Activated CD4-positive, alpha-beta T cell treated with anti-CD3 and anti-CD28 coated beads, Interleukin-2, amount 10 ng/mL, durations not matched to agents 7 days and 5 days (primary cell): Measurements from ENCODE around the gene CASP12. TPM values are rescaled to one million over a fixed set of nuclear protein-coding genes. Genes with fewer than 3 reads are reported as not detected.

ENCODE experiments used
- CTCF ChIA-PET: fragments of 350-600 bp; sonication (Branson Sonifier 250); formaldehyde crosslinking; loops from one replicate; lab custom pipeline; 2021; ENCODE audit warnings: antibody characterized with exemption; lab: Charles Lee
- POLR2A ChIA-PET: fragments of 350-600 bp; sonication (Branson Sonifier 250); formaldehyde crosslinking; loops from one replicate; lab custom pipeline; 2021; ENCODE audit warnings: antibody characterized with exemption; lab: Charles Lee
- DNase-seq: peaks from one replicate; pipeline ENCODE4 v3.0.0-alpha.2; 2020
- H3K27ac Mint-ChIP-seq: one replicate; pipeline ENCODE4 v1.8.0; 2021; ENCODE audit warnings: mild to moderate bottlenecking, moderate library complexity, mixed read lengths
- H3K27me3 Mint-ChIP-seq: one replicate; pipeline ENCODE4 v1.8.0; 2021; ENCODE audit warnings: mixed read lengths
- H3K36me3 Mint-ChIP-seq: one replicate; pipeline ENCODE4 v1.8.0; 2021; ENCODE audit warnings: low read depth, mixed read lengths
- H3K4me1 Mint-ChIP-seq: one replicate; pipeline ENCODE4 v1.8.0; 2021; ENCODE audit warnings: mixed read lengths
- H3K4me3 Mint-ChIP-seq: one replicate; pipeline ENCODE4 v1.8.0; 2021; ENCODE audit warnings: mild to moderate bottlenecking, moderate library complexity, mixed read lengths
- H3K9me3 Mint-ChIP-seq: one replicate; pipeline ENCODE4 v1.8.0; 2021; ENCODE audit warnings: mixed read lengths
- total RNA-seq, 2 experiments: library from RNA; stranded (reverse); gene quantifications; one replicate each; pipeline ENCODE4 v1.2.3, GENCODE V29; 2021

CASP12 gene
- total RNA-seq, 2 experiments from 2014 or later, result not detected

DNA sequence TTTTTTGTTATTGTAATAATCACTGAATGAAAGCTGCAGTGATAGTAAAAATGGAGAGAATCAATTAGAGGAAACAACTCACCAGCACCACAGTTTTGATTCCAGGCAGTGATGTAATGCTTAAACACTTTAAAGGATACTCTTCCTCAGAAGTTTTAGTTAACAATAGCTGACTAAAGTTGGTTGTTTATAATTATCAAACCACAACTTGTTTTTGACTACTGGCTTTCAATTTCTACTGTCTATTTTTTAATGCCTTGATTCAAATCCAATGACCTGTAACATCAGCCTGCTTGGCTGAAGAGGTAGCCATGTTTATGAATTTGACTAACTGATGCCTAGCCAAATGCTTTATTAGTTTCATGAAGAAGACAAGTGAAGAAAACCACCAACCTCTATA, 18.2 kb upstream of the CASP12 start:
- CTCF ChIA-PET, result interaction anchor here (1.0 kb wide), 1 partner anchor 9 kb away, joined by 3 read pairs; no protein-coding TSS in a partner anchor
- no peak for DNase-seq
- Mint-ChIP-seq H3K4me3 (peak overlapping the region; percentile 84), H3K27ac (peak overlapping the region; percentile 88), H3K9me3 (peaks cover 5% of the 10 kb centered on the region), H3K4me1 (peaks cover 51% of the 10 kb centered on the region), H3K36me3 (peaks cover 4% of the 10 kb centered on the region), H3K27me3 (no peaks in the 10 kb centered on the region)
- POLR2A ChIA-PET, result interaction anchor here (0.6 kb wide), 1 partner anchor 52 kb away, joined by 3 read pairs; the partner anchor contains the start of gene CASP4

DNA sequence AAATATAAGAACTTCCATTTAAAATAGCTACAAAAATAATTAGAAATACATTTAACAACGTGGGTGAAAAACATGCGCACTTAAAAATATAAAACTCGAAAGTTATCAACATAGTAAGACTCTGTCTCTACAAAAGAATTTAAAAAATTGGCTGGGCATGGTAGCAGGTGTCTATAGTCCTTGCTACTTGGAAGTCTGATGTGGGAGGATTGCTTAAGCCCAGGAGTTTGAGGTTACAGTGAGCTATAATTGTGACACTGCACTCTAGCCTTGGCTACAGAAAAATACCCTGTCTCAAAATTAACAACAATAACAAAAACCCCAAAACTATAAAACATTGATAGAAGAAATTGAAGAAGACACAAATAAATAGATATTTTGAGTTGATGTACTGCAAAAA, 13.8 kb upstream of the CASP12 start:
- peaks cover 8% of the 10 kb centered on the region for H3K9me3 Mint-ChIP-seq

DNA sequence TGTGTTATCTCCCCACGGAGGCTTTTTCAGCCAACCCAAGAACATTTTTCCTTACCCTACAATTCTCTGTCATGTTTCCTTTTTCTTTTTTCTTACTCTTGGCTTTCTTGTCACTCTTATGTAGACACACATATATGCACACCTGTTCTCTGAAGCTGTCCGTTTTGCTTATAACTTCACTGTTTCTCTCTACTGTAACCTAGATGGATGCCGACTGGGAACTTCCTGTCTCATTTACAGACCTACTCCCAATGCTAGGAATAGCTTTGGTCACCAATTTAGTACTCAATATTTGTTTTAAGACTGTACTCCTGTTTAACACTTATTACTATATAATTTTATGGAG, 9.9 kb upstream of the CASP12 start:
- Mint-ChIP-seq H3K36me3 (peaks cover 38% of the 10 kb centered on the region), H3K9me3 (peaks cover 9% of the 10 kb centered on the region), H3K27me3 (no peaks in the 10 kb centered on the region), H3K4me1 (peaks cover 25% of the 10 kb centered on the region), H3K27ac (peak overlapping the region; percentile 80), H3K4me3 (no peak overlapping the region)
- ChIA-PET CTCF (interaction anchor here (0.8 to 1.0 kb wide), 3 partner anchors 8 to 315 kb away, joined by 3 to 4 read pairs (median 3); no protein-coding TSS in a partner anchor), POLR2A (no interaction called here)
- no peak for DNase-seq

More for the DNA sequence above, 13.8 kb upstream of the CASP12 start:
- Mint-ChIP-seq H3K27me3 (no peaks in the 10 kb centered on the region), H3K4me1 (peaks cover 49% of the 10 kb centered on the region), H3K36me3 (peaks cover 20% of the 10 kb centered on the region), H3K27ac (no peak overlapping the region), H3K4me3 (no peak overlapping the region)
- POLR2A ChIA-PET, result no interaction called here
- CTCF ChIA-PET, result interaction anchor here (0.9 kb wide), 1 partner anchor 13 kb away, joined by 3 read pairs; no protein-coding TSS in a partner anchor
- no peak for DNase-seq

DNA sequence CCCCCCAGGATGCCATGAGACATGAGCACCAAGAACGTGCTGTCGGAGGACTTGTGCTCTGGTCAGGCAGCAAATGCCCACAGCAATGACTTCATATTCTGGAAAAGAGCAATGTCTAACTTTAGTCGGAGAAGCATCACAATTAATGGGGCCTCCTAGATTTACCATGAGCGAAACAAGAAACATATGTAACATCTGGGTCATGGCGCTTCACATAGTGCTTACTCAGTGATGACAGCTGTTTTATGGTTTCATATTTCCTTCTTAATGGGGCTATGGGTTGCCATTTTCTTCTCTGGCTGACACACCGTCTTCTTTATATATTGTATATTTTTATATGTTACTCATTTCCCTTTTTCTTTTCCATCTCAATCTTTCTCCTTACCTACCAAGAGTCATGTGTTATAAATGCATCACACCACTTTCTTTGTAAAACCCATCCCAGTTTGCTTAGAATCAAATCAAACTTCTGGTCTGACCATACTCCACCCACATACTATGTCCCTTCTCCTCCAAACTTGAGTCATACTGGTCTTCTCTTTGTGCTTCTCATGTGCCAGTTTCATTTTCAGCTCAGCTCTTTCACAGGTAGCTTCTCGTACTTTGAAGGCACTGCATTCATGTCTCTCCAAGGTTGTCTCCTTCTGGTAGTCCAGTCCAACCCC, 9.4 kb upstream of the CASP12 start:
- peaks cover 37% of the 10 kb centered on the region for H3K36me3 Mint-ChIP-seq
- ChIA-PET POLR2A (no interaction called here), CTCF (interaction anchor here (0.8 to 1.0 kb wide), 3 partner anchors 9 to 315 kb away, joined by 3 to 4 read pairs (median 3); no protein-coding TSS in a partner anchor)
- H3K9me3 Mint-ChIP-seq, result peaks cover 11% of the 10 kb centered on the region
- no peaks in the 10 kb centered on the region for H3K27me3 Mint-ChIP-seq
- no peak overlapping the region for H3K4me3 Mint-ChIP-seq
- peaks cover 23% of the 10 kb centered on the region for H3K4me1 Mint-ChIP-seq
- peak; percentile 32 for DNase-seq
- H3K27ac Mint-ChIP-seq, result peak overlapping the region; percentile 80

DNA sequence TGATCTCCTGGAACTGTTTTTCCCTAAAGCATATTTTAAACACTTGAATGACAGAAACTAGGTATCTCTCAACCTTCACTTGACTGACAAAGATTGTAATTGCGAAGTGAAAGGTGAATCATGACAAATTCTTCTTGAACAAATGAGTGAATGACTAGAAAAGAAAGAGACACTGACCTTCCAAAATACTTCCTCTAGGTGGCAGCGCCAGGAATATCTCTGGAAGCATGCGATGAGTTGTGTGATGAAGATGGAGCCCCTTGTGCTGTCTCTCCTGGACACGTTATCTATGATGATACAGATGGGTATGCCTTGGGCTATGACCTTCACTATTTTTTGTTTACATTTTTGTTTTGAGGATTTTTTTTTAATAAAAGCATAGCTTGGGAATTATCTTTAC, 7.0 kb upstream of the CASP12 start:
- Mint-ChIP-seq H3K36me3 (peaks cover 39% of the 10 kb centered on the region), H3K27me3 (no peaks in the 10 kb centered on the region), H3K4me3 (no peak overlapping the region), H3K27ac (no peak overlapping the region), H3K4me1 (peaks cover 31% of the 10 kb centered on the region), H3K9me3 (peaks cover 14% of the 10 kb centered on the region)
- ChIA-PET POLR2A (no interaction called here), CTCF (no interaction called here)
- DNase-seq, result no peak

DNA sequence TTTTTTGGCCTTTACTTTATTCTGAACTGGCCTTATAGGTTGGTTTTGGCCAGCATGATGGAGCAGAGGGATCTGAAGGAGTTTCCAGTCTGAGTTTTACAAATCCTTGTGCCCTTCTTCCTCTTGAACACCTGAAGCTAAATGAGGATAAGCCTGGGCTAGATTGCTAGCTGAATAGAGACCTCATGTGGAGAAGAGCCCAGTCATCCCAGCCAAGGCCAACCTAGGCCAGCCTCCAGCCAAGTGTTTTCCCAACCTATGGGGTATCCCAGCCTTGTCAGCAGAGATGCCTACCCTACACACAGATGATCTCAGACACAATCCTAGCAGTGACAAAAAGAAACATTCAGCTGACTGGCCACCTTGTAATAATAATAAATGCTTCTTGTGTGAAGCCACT, 966 bp upstream of the CASP12 start:
- Mint-ChIP-seq H3K27ac (no peak overlapping the region), H3K4me3 (no peak overlapping the region), H3K36me3 (peaks cover 10% of the 10 kb centered on the region), H3K27me3 (no peaks in the 10 kb centered on the region), H3K4me1 (peaks cover 17% of the 10 kb centered on the region), H3K9me3 (peaks cover 6% of the 10 kb centered on the region)
- POLR2A ChIA-PET, result no interaction called here
- DNase-seq, result no peak
- CTCF ChIA-PET, result interaction anchor here (0.7 kb wide), 1 partner anchor 29 kb away, joined by 3 read pairs; no protein-coding TSS in a partner anchor

DNA sequence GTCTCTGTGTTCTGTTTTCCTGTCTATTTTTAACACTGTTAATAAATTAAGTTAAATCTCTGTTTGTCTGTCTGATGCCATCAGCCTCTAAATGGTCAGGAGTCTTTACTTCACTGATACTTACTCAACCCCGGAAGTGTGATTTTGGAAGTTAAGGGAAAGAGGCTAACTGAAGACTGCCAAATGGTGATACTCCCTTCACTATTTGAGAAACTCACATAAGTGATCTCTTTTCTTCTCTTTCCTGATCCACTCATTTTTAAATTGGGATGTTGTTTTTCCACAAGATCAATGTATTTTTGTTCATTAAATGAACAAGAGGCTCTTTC, 389 bp upstream of the CASP12 start:
- ChIA-PET POLR2A (no interaction called here), CTCF (interaction anchor here (0.7 kb wide), 1 partner anchor 30 kb away, joined by 3 read pairs; no protein-coding TSS in a partner anchor)
- H3K27ac Mint-ChIP-seq, result no peak overlapping the region
- peaks cover 8% of the 10 kb centered on the region for H3K36me3 Mint-ChIP-seq
- H3K4me1 Mint-ChIP-seq, result peaks cover 17% of the 10 kb centered on the region
- DNase-seq, result no peak
- H3K27me3 Mint-ChIP-seq, result peaks cover 2% of the 10 kb centered on the region
- no peak overlapping the region for H3K4me3 Mint-ChIP-seq
- H3K9me3 Mint-ChIP-seq, result peaks cover 9% of the 10 kb centered on the region

DNA sequence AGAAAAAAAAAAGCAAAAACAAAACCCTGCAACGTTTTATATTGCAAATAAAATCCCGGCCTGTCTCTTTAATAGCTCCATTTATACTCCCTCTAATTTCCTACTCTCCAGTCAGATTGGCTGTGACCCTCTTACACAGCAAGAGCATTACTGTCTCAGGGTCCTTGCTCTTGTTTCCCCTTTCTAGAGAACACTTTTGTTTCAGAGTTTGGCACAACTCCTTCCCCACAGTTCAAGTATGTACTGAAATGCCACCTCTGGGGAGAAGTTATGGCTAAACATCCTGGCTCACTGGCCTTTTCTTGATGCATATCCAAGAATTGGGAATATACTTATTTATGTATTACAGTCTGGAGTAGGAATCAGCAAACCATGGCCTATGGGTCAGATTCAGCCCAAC, 2.6 kb downstream of the CASP12 start:
- Mint-ChIP-seq H3K36me3 (peaks cover 5% of the 10 kb centered on the region), H3K4me3 (no peak overlapping the region), H3K27ac (no peak overlapping the region), H3K27me3 (peaks cover 2% of the 10 kb centered on the region), H3K9me3 (peaks cover 6% of the 10 kb centered on the region), H3K4me1 (peaks cover 8% of the 10 kb centered on the region)
- POLR2A ChIA-PET, result no interaction called here
- CTCF ChIA-PET, result interaction anchor here (0.6 kb wide), 1 partner anchor 311 kb away, joined by 3 read pairs; no protein-coding TSS in a partner anchor
- no peak for DNase-seq

DNA sequence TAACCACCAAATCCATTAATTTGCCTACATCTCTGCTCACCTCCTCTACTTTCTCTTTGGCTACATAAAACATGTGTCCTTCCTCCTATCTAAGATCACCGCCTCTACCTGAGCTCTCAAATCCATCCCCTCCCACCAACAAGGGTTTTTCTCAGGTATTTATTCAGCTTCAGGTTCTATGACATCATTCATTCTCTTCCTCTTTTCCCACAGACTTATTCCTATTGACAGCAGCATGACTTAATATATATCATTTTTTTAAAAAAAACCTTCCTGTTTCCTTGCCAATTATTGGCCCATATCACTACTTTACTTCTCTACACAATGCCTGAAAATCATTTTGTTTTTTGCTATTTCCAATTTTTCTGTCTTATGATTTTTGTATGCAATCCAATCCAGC, 4.4 kb downstream of the CASP12 start:
- DNase-seq, result no peak
- Mint-ChIP-seq H3K27ac (no peak overlapping the region), H3K27me3 (peaks cover 2% of the 10 kb centered on the region), H3K4me3 (no peak overlapping the region), H3K36me3 (no peaks in the 10 kb centered on the region), H3K9me3 (peaks cover 5% of the 10 kb centered on the region), H3K4me1 (peaks cover 8% of the 10 kb centered on the region)
- ChIA-PET POLR2A (no interaction called here), CTCF (no interaction called here)

DNA sequence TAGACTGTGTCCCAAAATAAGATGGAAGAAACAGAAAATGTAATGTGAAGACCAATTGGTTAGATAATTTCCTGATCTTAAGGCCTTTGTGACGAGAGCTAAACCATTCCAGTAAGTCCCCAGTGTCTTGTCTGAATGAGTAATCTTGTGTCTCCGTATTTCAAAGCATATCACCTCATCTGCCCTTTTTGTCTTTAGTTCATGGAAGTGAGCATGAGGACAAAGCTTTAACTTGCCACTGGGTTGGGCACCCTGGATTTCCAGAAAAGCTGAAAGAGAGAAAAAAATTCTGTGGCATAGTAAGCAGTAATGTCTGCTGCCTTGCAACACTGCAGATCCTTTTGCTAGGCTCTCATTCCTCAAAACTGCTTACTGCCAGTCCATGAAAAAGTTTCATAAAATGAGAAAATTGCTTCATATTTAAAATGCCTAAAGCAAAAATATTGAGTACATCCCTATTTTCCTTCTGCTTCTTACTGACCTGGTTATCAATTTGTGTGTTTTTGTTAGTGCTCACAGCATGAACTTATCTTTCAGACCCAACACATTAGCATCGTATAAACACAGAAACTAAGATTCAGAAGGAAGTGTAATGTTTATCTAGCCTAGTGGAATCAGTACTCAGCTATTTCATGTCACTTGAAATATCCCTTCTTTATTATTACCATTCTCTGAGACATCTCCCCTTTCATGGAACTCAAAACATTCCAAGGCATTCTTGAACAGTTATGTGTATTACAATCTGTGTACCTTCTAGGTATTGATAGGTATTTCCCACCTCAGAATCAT, 5.3 kb downstream of the CASP12 start:
- H3K27ac Mint-ChIP-seq, result no peak overlapping the region
- ChIA-PET POLR2A (no interaction called here), CTCF (interaction anchor here (0.8 kb wide), 1 partner anchor 11 kb away, joined by 3 read pairs; no protein-coding TSS in a partner anchor)
- no peak overlapping the region for H3K4me3 Mint-ChIP-seq
- H3K4me1 Mint-ChIP-seq, result no peaks in the 10 kb centered on the region
- H3K27me3 Mint-ChIP-seq, result peaks cover 2% of the 10 kb centered on the region
- peaks cover 5% of the 10 kb centered on the region for H3K9me3 Mint-ChIP-seq
- H3K36me3 Mint-ChIP-seq, result no peaks in the 10 kb centered on the region
- no peak for DNase-seq

DNA sequence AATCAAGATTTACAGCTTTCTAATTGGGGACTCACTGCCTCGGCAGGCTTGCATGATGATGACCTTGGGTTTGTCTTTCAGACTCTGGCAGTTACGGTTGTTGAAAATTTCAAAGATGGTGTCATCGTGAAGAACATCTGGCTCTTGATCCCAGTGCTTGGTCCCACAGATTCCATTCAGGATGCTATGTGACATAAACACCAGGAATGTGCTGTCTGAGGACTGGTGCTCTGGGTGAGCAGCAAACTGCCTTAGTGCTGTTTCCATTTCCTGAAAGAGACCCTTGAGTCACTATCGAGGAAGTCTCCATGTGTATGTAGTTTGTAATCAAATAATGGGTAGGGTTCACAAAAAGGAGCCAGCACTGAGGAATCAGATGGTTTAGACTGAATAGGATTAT, 7.1 kb downstream of the CASP12 start:
- Mint-ChIP-seq H3K9me3 (peaks cover 8% of the 10 kb centered on the region), H3K27me3 (peaks cover 2% of the 10 kb centered on the region), H3K4me3 (no peak overlapping the region), H3K36me3 (no peaks in the 10 kb centered on the region), H3K4me1 (no peaks in the 10 kb centered on the region), H3K27ac (no peak overlapping the region)
- no peak for DNase-seq
- CTCF ChIA-PET, result no interaction called here
- POLR2A ChIA-PET, result no interaction called here

DNA sequence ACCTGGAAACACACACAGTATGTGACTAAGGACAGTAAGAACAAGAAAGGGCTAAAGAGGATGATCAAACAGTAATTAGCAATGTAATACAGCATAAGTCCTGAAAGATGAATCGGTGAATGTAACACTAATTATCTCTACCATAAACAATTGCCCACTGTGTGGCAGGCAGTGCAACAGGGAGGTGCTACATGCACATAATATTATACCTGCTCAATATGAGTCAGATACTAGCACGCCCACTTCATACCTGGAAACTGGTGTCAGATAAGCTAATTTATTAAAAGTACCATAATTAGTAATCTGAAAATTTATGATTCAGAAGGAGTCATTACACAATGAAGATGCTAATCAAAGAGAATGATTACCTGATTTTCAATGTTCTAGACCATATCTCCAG, 14.9 kb downstream of the CASP12 start:
- Mint-ChIP-seq H3K4me3 (no peak overlapping the region), H3K9me3 (peaks cover 19% of the 10 kb centered on the region), H3K27ac (no peak overlapping the region), H3K27me3 (no peaks in the 10 kb centered on the region), H3K36me3 (peaks cover 12% of the 10 kb centered on the region), H3K4me1 (peaks cover 17% of the 10 kb centered on the region)
- CTCF ChIA-PET, result interaction anchor here (0.7 kb wide), 1 partner anchor 13 kb away, joined by 3 read pairs; no protein-coding TSS in a partner anchor
- POLR2A ChIA-PET, result no interaction called here
- DNase-seq, result no peak
